WTC11 (cell line): ENCODE data around the gene RASGRF1. TPM values are rescaled to one million over a fixed set of nuclear protein-coding genes. Genes with fewer than 3 reads are reported as not detected.

ENCODE experiments used
- ATAC-seq: fragments of 200-7000 bp; cut with Tn5 transposase; 2 replicates; pipeline ENCODE4 v1.10.0; 2021; ENCODE audit warnings: mild to moderate bottlenecking, moderate library complexity
- CTCF ChIA-PET: fragments of 300-600 bp; sonication (Branson Sonifier 250); formaldehyde crosslinking; loops from one replicate; lab custom pipeline; 2021; ENCODE audit warnings: antibody characterized with exemption; lab: Charles Lee
- POLR2A ChIA-PET: fragments of 350-600 bp; sonication (Branson Sonifier 250); formaldehyde crosslinking; loops from one replicate; lab custom pipeline; 2021; ENCODE audit warnings: antibody characterized with exemption; lab: Charles Lee
- DNase-seq: peaks from one replicate; pipeline ENCODE4 v3.0.0; 2021; ENCODE audit warnings: low spot score
- H3K27ac Mint-ChIP-seq: 2 replicates; pipeline ENCODE4 v1.8.0; 2021; ENCODE audit warnings: mixed read lengths
- H3K27me3 Mint-ChIP-seq: 2 replicates; pipeline ENCODE4 v1.8.0; 2021; ENCODE audit warnings: low read depth, mild to moderate bottlenecking, moderate library complexity, mixed read lengths
- H3K36me3 Mint-ChIP-seq: 2 replicates; pipeline ENCODE4 v1.8.0; 2021; ENCODE audit warnings: mixed read lengths
- H3K4me1 Mint-ChIP-seq: 2 replicates; pipeline ENCODE4 v1.8.0; 2022; ENCODE audit warnings: mixed read lengths
- H3K4me3 Mint-ChIP-seq: 2 replicates; pipeline ENCODE4 v1.8.0; 2021; ENCODE audit warnings: mild to moderate bottlenecking, moderate library complexity, mixed read lengths
- H3K9me3 Mint-ChIP-seq: 2 replicates; pipeline ENCODE4 v1.8.0; 2021; ENCODE audit warnings: mixed read lengths
- ETV6 ChIP-seq: sonication (generic); formaldehyde crosslinking; IDR thresholded peaks from 2 replicates; pipeline ENCODE4 v1.8.1; 2022; ENCODE audit warnings: mild to moderate bottlenecking, missing genetic modification reagents
- FOXJ3 ChIP-seq: sonication (generic); formaldehyde crosslinking; IDR thresholded peaks from 2 replicates; pipeline ENCODE4 v1.9.0; 2021; ENCODE audit warnings: missing genetic modification reagents, mild to moderate bottlenecking, borderline replicate concordance
- GABPB1 ChIP-seq: sonication (generic); formaldehyde crosslinking; IDR thresholded peaks from 2 replicates; pipeline ENCODE4 v1.8.1; 2023; ENCODE audit warnings: mild to moderate bottlenecking, missing genetic modification reagents
- GTF2I ChIP-seq: fragments of 250-450 bp; sonication (Bioruptor Pico); conservative IDR thresholded peaks from 2 replicates; pipeline ENCODE4 v1.4.0; 2021; ENCODE audit warnings: mild to moderate bottlenecking
- MXD4 ChIP-seq: fragments of 250-450 bp; sonication (Bioruptor Pico); IDR thresholded peaks from 2 replicates; pipeline ENCODE4 v1.8.0; 2021; ENCODE audit warnings: mild to moderate bottlenecking, moderate library complexity, borderline replicate concordance
- MYBL2 ChIP-seq: sonication (generic); formaldehyde crosslinking; IDR thresholded peaks from 2 replicates; pipeline ENCODE4 v1.8.1; 2023; ENCODE audit warnings: mild to moderate bottlenecking, moderate library complexity, missing genetic modification reagents
- NFE2L1 ChIP-seq: sonication (generic); formaldehyde crosslinking; IDR thresholded peaks from 2 replicates; pipeline ENCODE4 v1.8.1; 2023; ENCODE audit warnings: missing genetic modification reagents
- SMAD4 ChIP-seq: sonication (generic); formaldehyde crosslinking; IDR thresholded peaks from 2 replicates; pipeline ENCODE4 v1.8.0; 2022; ENCODE audit warnings: mild to moderate bottlenecking, missing genetic modification reagents
- TCF7 ChIP-seq: sonication (generic); formaldehyde crosslinking; IDR thresholded peaks from 2 replicates; pipeline ENCODE4 v1.8.0; 2022; ENCODE audit warnings: mild to moderate bottlenecking, low read depth, missing genetic modification reagents, moderate library complexity
- ZNF263 ChIP-seq: sonication (generic); formaldehyde crosslinking; IDR thresholded peaks from 2 replicates; pipeline ENCODE4 v1.8.1; 2022; ENCODE audit warnings: low read depth, mild to moderate bottlenecking, moderate library complexity, missing genetic modification reagents
- ZNF416 ChIP-seq: fragments of 250-450 bp; sonication (Bioruptor Pico); IDR thresholded peaks from 2 replicates; pipeline ENCODE4 v1.9.0; 2021; ENCODE audit warnings: mild to moderate bottlenecking, inconsistent platforms
- total RNA-seq: library from RNA; stranded (reverse); gene quantifications from 3 replicates; pipeline ENCODE4 v1.2.3, GENCODE V29; 2021
- TF ChIP-seq, protein P1 (sequence below): sonication (generic); formaldehyde crosslinking; IDR thresholded peaks from 2 replicates; pipeline ENCODE4 v1.8.1; 2022; ENCODE audit warnings: missing genetic modification reagents, borderline replicate concordance
- TF ChIP-seq, protein P2 (sequence below): sonication (generic); formaldehyde crosslinking; IDR thresholded peaks from 2 replicates; pipeline ENCODE4 v1.8.0; 2022; ENCODE audit warnings: mild to moderate bottlenecking, missing genetic modification reagents
- TF ChIP-seq, protein P3 (sequence below): sonication (generic); formaldehyde crosslinking; IDR thresholded peaks from 2 replicates; pipeline ENCODE4 v1.8.0; 2023; ENCODE audit warnings: mild to moderate bottlenecking, missing genetic modification reagents
- TF ChIP-seq, protein P4 (sequence below): sonication (generic); formaldehyde crosslinking; IDR thresholded peaks from 2 replicates; pipeline ENCODE4 v1.8.1; 2022; ENCODE audit warnings: low read depth, mild to moderate bottlenecking, moderate library complexity, missing genetic modification reagents, borderline replicate concordance
- TF ChIP-seq, protein P5 (sequence below): sonication (generic); formaldehyde crosslinking; IDR thresholded peaks from 2 replicates; pipeline ENCODE4 v1.8.1; 2023; ENCODE audit warnings: mild to moderate bottlenecking, missing genetic modification reagents, moderate library complexity
- TF ChIP-seq, protein P6 (sequence below): fragments of 250-450 bp; sonication (Bioruptor Pico); IDR thresholded peaks from 2 replicates; pipeline ENCODE4 v1.9.0; 2021; ENCODE audit warnings: moderate library complexity, mild to moderate bottlenecking, inconsistent platforms, borderline replicate concordance
- TF ChIP-seq, protein P7 (sequence below): fragments of 250-450 bp; sonication (Bioruptor Pico); IDR thresholded peaks from 2 replicates; pipeline ENCODE4 v1.9.0; 2021; ENCODE audit warnings: mild to moderate bottlenecking
- TF ChIP-seq, protein P8 (sequence below): sonication (generic); formaldehyde crosslinking; IDR thresholded peaks from 2 replicates; pipeline ENCODE4 v1.8.1; 2022; ENCODE audit warnings: low read depth, missing genetic modification reagents, borderline replicate concordance

Gene RASGRF1
- total RNA-seq, 1 experiment from 2014 or later, result 0.85 TPM

DNA sequence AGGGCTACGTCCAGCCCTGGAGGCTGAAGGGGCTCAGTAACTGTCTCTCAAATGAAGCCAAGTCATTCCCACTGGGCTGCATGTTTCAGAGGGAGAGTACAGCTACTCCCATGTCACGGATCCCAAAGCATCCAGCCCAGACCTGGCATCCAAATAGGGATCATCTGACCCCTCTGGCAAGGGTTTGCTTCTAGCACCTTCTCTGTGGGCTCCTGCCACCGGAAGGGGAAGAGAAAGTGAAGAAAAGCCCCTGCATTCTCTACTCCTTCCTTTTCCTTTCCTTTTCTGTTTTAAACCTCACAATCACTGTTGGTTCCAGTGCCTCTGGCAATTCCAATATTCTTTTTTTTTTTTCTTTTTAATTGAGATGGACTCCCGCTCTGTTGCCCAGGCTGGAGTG lies 81.2 kb downstream of the RASGRF1 start:
- Mint-ChIP-seq H3K4me1 (peaks cover 9% of the 10 kb centered on the region), H3K27me3 (no peaks in the 10 kb centered on the region), H3K9me3 (no peaks in the 10 kb centered on the region), H3K4me3 (no peak overlapping the region), H3K36me3 (no peaks in the 10 kb centered on the region), H3K27ac (no peak overlapping the region)
- ChIA-PET CTCF (interaction anchor here (1.0 to 3.2 kb wide), 2 partner anchors 16 to 175 kb away, joined by 3 to 11 read pairs; no protein-coding TSS in a partner anchor), POLR2A (no interaction called here)
- no peak for DNase-seq
- ATAC-seq, result no peak
- TF ChIP-seq NFE2L1 (CRISPR knock-in tag) (no peak), GABPB1 (CRISPR knock-in tag) (no peak), MXD4 (CRISPR knock-in tag) (no peak), FOXJ3 (no peak), SMAD4 (CRISPR knock-in tag) (no peak), MYBL2 (no peak), TCF7 (CRISPR knock-in tag) (no peak), ETV6 (CRISPR knock-in tag) (no peak), ZNF263 (CRISPR knock-in tag) (no peak), ZNF416 (CRISPR knock-in tag) (no peak), GTF2I (CRISPR knock-in tag) (no peak)
- TF ChIP-seq, protein P1, sequence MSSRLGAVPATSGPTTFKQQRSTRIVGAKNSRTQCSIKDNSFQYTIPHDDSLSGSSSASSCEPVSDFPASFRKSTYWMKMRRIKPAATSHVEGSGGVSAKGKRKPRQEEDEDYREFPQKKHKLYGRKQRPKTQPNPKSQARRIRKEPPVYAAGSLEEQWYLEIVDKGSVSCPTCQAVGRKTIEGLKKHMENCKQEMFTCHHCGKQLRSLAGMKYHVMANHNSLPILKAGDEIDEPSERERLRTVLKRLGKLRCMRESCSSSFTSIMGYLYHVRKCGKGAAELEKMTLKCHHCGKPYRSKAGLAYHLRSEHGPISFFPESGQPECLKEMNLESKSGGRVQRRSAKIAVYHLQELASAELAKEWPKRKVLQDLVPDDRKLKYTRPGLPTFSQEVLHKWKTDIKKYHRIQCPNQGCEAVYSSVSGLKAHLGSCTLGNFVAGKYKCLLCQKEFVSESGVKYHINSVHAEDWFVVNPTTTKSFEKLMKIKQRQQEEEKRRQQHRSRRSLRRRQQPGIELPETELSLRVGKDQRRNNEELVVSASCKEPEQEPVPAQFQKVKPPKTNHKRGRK (CRISPR knock-in tag), result no peak
- TF ChIP-seq, protein P2, sequence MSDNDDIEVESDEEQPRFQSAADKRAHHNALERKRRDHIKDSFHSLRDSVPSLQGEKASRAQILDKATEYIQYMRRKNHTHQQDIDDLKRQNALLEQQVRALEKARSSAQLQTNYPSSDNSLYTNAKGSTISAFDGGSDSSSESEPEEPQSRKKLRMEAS (CRISPR knock-in tag), result no peak
- TF ChIP-seq, protein P3, sequence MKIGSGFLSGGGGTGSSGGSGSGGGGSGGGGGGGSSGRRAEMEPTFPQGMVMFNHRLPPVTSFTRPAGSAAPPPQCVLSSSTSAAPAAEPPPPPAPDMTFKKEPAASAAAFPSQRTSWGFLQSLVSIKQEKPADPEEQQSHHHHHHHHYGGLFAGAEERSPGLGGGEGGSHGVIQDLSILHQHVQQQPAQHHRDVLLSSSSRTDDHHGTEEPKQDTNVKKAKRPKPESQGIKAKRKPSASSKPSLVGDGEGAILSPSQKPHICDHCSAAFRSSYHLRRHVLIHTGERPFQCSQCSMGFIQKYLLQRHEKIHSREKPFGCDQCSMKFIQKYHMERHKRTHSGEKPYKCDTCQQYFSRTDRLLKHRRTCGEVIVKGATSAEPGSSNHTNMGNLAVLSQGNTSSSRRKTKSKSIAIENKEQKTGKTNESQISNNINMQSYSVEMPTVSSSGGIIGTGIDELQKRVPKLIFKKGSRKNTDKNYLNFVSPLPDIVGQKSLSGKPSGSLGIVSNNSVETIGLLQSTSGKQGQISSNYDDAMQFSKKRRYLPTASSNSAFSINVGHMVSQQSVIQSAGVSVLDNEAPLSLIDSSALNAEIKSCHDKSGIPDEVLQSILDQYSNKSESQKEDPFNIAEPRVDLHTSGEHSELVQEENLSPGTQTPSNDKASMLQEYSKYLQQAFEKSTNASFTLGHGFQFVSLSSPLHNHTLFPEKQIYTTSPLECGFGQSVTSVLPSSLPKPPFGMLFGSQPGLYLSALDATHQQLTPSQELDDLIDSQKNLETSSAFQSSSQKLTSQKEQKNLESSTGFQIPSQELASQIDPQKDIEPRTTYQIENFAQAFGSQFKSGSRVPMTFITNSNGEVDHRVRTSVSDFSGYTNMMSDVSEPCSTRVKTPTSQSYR, result no peak
- TF ChIP-seq, protein P4, sequence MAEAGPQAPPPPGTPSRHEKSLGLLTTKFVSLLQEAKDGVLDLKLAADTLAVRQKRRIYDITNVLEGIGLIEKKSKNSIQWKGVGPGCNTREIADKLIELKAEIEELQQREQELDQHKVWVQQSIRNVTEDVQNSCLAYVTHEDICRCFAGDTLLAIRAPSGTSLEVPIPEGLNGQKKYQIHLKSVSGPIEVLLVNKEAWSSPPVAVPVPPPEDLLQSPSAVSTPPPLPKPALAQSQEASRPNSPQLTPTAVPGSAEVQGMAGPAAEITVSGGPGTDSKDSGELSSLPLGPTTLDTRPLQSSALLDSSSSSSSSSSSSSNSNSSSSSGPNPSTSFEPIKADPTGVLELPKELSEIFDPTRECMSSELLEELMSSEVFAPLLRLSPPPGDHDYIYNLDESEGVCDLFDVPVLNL (CRISPR knock-in tag), result no peak
- TF ChIP-seq, protein P5, sequence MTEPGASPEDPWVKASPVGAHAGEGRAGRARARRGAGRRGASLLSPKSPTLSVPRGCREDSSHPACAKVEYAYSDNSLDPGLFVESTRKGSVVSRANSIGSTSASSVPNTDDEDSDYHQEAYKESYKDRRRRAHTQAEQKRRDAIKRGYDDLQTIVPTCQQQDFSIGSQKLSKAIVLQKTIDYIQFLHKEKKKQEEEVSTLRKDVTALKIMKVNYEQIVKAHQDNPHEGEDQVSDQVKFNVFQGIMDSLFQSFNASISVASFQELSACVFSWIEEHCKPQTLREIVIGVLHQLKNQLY (CRISPR knock-in tag), result no peak
- TF ChIP-seq, protein P6, sequence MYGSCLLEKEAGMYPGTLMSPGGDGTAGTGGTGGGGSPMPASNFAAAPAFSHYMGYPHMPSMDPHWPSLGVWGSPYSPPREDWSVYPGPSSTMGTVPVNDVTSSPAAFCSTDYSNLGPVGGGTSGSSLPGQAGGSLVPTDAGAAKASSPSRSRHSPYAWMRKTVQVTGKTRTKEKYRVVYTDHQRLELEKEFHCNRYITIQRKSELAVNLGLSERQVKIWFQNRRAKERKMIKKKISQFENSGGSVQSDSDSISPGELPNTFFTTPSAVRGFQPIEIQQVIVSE (CRISPR knock-in tag), result no peak
- TF ChIP-seq, protein P7, sequence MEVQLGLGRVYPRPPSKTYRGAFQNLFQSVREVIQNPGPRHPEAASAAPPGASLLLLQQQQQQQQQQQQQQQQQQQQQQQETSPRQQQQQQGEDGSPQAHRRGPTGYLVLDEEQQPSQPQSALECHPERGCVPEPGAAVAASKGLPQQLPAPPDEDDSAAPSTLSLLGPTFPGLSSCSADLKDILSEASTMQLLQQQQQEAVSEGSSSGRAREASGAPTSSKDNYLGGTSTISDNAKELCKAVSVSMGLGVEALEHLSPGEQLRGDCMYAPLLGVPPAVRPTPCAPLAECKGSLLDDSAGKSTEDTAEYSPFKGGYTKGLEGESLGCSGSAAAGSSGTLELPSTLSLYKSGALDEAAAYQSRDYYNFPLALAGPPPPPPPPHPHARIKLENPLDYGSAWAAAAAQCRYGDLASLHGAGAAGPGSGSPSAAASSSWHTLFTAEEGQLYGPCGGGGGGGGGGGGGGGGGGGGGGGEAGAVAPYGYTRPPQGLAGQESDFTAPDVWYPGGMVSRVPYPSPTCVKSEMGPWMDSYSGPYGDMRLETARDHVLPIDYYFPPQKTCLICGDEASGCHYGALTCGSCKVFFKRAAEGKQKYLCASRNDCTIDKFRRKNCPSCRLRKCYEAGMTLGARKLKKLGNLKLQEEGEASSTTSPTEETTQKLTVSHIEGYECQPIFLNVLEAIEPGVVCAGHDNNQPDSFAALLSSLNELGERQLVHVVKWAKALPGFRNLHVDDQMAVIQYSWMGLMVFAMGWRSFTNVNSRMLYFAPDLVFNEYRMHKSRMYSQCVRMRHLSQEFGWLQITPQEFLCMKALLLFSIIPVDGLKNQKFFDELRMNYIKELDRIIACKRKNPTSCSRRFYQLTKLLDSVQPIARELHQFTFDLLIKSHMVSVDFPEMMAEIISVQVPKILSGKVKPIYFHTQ (CRISPR knock-in tag), result no peak
- TF ChIP-seq, protein P8, sequence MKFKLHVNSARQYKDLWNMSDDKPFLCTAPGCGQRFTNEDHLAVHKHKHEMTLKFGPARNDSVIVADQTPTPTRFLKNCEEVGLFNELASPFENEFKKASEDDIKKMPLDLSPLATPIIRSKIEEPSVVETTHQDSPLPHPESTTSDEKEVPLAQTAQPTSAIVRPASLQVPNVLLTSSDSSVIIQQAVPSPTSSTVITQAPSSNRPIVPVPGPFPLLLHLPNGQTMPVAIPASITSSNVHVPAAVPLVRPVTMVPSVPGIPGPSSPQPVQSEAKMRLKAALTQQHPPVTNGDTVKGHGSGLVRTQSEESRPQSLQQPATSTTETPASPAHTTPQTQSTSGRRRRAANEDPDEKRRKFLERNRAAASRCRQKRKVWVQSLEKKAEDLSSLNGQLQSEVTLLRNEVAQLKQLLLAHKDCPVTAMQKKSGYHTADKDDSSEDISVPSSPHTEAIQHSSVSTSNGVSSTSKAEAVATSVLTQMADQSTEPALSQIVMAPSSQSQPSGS (CRISPR knock-in tag), result no peak
